Testis (tissue), 2 donors: ENCODE measurements around the gene CDH22.

Experiments used
- CTCF ChIP-seq, 3 experiments: fragments of 450-650 bp in 2 of 3; fragments of 200-600 bp in 1 of 3; sonication (generic) in 1 of 3; IDR thresholded peaks; one replicate each; pipeline ENCODE4 v1.5.1; 2016 to 2019; ENCODE audit warnings: antibody characterized with exemption in 3 of 3, mild to moderate bottlenecking in 2 of 3, moderate library complexity in 1 of 3
- POLR2A ChIP-seq: fragments of 450-650 bp; IDR thresholded peaks from one replicate; pipeline ENCODE4 v1.6.1; 2017; ENCODE audit warnings: antibody characterized with exemption, mild to moderate bottlenecking, moderate library complexity

- no peak for TF ChIP-seq CTCF (IDR thresholded peaks at IDR 0.05)
- TF ChIP-seq POLR2A, result no peak
Observed at GRCh38 chr20:46291401-46291800, 16.9 kb downstream of the CDH22 start.
